Measurements from ENCODE around the gene CCDC12.

GRCh38 chr3:46991406-46992165 lies 15.0 kb upstream of the CCDC12 start:
- TF ChIP-seq CTCF (IDR thresholded peaks at IDR 0.05) (no peak), EZH2 (IDR thresholded peaks at IDR 0.05) (no peak), EZH2phosphoT487 (IDR thresholded peaks at IDR 0.05) (no peak)
